Measurements from ENCODE around the gene SLX9.
A peak's percentile ranks its signal among the peaks of the same experiment; 100 is the strongest.
"Not testable (repeated sequence)": the region's sequence is repeated elsewhere in the genome, so short reads cannot be mapped to it uniquely, and the experiment has no call there.

Gene SLX9

GRCh38 chr21:44902268-44903049 lies 37.4 kb upstream of the SLX9 start:
- no peak for DNase-seq (ENCODE audit: low spot score)

DNA sequence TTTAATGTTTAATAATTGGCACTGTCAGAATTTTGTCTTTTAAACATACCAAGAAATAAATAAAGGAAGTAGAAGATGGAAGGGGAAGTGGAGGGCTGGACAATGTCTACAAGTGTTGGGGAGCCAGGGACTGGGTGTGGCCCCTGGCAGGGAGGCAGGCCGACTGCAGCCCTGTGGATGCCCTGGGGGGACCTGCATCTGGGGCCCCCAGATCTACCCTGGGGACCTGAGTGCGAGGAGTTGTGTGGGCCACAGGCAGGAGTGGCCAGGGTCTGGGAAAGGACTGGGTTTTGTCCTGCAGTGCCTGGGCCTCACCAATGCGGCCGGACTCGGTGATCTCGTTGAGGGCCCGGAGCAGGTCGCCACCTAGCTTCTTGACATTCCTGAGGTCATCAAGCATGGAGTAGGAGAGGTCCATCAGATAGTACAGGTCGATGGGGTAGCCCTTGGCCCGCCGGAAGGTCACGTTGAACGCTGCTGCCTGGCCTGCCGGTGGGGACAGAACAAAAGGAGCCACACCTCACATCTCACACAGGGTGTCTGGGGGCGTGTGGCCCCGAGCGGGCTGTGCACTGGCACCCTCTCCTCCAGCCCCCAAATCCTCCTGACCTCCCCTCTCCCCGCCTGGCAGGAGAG lies 36.7 kb upstream of the SLX9 start:
- DNase-seq (ENCODE audit: low spot score): no peak

DNA sequence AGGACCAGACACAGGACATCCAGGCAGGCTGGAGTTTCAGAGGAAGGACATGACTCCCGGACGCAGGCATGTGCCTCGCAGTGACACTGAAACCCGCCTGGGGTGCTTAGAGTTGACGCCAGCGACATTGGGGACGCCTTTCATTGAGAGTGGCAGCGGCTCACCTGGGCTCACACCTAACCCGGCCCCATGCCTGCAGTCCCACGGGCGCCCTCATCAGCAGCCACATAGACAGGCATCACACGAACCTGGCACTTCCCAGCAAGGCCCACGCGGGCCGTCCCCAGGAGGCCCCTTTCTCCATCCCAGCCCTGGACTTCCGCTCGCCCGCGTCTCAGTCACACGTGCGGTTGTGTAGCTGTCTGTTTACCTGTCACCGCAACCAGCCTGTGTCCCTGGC lies 36.1 kb upstream of the SLX9 start:
- no peak for DNase-seq (ENCODE audit: low spot score)

GRCh38 chr21:44904141-44904923 lies 35.5 kb upstream of the SLX9 start:
- no peak for DNase-seq (ENCODE audit: low spot score)

GRCh38 chr21:44905016-44905727 lies 34.7 kb upstream of the SLX9 start:
- DNase-seq (ENCODE audit: low spot score): no peak

GRCh38 chr21:44905728-44906090 lies 34.1 kb upstream of the SLX9 start:
- DNase-seq (ENCODE audit: low spot score): no peak

GRCh38 chr21:44907225-44907965 lies 32.4 kb upstream of the SLX9 start:
- DNase-seq (ENCODE audit: low spot score): no peak

GRCh38 chr21:44907966-44908895 lies 31.6 kb upstream of the SLX9 start:
- peak; percentile 61 for DNase-seq (ENCODE audit: low spot score)

GRCh38 chr21:44908908-44909307 lies 30.9 kb upstream of the SLX9 start:
- DNase-seq (ENCODE audit: low spot score): no peak

DNA sequence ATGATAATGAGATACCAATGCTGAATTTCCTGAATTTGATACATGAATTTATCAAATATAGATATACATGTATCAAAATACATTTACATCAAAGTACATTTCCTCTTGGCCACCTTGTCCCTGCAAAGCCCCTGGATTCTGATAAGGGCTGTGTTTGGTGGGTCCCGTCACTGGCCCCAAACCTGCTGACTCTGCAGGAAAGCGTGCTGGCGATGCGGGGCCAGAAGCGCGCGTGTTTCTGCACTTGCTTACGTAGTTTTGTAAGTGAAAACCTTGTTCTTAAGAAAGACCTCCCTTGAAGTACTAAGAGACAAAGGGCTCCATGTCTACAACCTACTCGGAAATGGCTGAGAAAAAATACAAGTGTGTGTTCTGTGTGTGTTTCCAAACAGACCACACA lies 30.1 kb upstream of the SLX9 start:
- DNase-seq (ENCODE audit: low spot score): no peak

DNA sequence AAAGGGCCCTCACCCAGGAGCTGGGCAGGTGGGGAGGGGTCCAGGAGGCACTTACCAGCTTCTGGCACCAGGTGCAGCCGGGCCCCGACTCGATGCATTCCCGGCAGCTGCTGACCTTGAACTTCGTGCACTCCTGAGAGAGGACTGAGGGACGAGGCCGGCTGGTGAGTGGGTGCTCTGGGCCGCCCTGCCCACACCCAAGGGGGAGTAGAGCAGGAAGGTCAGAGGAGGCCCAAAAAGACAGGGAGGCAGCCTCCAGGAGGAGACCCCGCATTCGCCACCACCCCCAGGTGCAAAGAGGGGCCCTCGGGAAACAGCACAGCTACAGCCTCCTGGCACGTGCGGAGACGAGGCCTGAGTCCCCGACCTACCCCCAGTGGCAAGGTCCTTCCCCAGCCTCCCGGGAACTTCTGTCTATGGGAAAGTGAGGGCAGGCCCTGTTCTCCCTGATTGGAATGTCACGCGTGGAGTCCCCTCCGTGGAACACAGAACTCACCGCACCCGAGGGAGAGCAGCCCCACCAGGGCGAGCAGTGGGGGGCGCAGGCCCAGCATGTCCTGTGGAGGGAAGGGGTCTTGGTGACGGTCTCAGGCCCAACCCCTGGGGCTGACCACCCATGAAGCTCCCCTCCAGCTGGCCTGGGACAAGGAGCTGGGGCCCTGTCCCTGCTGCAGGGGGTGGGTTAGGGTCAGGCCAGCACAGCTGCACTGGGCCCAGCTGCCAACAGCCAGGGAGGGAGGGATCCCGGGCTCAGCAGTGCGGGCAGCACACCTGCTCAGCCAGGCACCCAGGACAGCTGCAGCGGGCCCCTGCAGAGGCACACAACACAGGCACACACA lies 29.4 kb upstream of the SLX9 start:
- no peak for DNase-seq (ENCODE audit: low spot score)

- DNase-seq (ENCODE audit: low spot score): no peak
These were observed 28.8 kb upstream of the SLX9 start for GRCh38 chr21:44911068-44911383.

DNA sequence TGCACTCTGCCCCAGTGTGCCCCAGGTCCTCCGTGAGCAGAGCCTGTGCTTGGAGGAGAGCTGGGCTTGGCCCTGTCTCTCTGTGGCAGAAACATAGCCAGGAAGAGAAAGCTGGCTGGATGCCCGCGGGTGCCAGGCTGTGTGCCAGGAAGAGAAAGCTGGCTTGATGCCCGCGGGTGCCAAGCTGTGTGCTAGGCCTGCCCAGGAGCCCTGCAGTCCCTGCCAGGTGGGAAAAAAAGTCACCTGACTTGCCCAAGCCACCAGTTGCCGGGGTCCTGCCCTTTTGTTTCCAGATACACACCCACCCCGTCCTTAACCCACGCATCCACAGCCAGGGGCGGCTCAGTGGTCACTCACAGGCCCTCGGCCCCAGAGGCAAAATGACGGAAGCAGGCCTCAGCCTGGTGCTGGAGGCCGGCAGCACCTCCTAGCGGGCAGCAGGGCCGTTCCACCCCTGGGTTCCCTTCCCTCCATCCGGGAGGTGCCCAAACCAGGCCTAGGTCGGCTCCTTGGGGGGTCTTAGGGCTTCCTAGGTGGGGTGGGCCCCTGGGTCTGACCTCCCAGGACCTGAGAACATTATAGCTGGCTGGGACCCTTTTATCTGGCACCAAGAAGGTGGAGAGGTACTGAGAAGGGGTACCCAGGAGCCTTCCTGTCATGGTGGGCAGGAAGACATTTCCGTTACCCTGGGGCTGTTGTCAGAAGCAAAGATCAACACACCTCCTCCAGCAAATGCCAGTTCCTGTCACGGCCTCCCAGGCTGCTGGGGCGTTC lies 28.3 kb upstream of the SLX9 start:
- no peak for DNase-seq (ENCODE audit: low spot score)

DNA sequence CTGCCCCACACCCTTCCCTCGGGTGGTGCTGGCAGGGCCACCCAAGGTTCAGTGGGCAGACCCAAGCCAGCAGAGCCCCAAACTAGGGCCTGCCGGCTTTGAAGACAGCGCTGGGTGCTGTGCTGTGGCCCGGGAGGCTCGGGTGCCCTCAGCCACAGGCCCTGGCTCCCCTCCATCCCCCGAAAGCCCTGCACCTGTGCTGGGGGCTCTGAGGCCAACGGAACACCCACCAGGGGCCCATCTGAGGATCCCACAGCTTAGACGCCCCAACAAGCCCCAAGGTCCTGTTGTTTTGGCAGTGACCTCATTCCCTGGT lies 27.7 kb upstream of the SLX9 start:
- no peak for DNase-seq (ENCODE audit: low spot score)

DNA sequence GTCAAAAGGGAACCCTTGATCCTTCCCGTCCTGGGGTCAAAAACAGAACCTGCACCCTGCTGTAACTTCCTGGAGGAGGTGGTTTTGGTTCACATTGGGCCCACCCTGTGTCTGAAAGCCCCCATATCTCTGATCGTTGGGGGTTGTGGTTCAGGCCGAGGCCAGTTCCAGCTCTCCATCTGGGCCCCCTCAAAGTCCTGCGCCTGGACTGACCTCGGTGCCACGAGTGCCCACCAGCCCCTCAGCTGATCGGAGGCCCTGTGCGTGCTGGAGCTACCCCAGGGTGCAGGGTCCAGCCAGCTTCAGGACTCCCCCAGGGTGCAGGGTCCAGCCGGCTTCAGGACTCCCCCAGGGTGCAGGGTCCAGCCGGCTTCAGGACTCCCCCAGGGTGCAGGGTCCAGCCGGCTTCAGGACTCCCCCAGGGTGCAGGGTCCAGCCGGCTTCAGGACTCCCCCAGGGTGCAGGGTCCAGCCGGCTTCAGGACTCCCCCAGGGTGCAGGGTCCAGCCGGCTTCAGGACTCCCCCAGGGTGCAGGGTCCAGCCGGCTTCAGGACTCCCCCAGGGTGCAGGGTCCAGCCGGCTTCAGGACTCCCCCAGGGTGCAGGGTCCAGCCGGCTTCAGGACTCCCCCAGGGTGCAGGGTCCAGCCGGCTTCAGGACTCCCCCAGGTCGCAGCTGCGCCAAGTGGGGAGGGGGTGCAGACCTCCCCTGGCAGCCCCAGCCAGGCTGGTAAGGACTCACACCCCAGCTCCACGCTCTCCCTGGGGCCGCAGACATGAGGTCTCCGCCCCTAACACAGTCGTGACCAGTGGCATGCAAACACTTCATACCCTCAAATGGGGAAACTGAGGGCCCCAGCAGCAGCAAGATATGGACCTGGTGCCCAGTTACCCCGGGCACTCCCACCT lies 27.1 kb upstream of the SLX9 start:
- DNase-seq (ENCODE audit: low spot score): not testable (repeated sequence)

DNA sequence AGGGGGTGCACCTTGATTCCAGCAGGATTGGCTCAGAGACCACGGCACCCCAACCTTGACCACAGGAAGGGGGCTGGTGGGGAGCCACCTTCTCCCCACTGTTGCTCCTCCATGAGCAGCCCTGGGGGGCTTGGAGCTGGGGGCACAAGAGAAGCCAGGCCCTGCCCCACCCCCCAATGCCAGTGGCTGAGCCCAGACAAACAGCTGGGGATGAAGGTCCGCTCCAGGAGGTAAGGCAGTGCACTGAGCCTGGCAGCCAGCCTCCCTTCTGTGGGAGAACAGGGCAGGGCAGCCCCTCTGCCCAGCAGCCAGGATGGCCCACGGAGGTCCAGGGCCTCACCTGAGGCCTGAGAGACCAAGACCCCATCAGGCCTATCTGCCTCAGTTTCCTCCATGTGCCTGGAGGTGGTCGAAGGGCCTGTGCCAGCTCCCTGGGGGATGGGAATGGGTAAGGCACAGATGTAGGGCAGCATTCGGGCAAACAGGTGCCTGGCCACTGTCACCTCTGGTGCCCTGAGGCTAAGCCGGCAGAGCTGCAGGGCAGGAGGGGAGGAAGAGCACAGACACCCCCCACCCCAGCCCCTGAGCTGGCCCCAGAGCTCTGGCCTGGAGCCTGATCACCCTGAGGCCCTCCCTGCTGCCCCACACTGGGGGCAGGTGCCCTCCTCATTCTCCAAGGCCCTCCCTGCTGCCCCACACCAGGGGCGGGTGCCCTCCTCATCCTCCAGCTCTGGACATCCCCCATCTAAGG lies 26.2 kb upstream of the SLX9 start:
- no peak for DNase-seq (ENCODE audit: low spot score)

DNA sequence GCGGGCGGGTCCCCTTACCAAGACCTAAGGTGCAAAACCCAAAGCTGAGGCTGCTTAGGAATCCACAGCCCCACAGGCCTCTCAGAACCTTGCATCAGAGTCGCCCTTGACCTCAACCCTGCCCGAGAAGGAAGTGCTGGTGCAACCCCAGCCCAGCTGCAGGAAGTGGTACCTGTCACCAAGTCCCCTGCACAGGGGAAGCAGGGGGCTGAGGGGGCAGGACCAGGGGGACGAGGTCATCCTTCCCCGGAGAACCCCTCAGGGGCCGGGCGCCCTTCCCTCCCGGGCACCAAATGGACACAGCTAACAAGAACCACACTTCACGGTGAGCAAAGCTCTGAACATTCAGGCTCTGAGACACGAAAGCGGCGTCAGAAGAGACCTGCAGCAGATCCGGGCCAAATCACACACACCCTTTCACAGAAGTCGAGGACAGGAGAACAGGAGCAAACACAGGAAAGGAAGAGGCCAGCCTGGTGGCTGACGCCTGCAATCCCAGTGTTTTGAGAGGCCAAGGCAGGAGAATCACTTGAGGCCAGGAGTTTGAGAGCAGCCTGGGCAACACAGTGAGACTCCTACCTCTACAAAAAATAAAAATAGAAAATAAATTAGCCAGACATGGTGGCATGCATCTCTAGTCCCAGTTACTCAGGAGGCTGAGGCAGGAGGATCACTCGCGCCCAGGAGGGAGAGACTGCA lies 25.5 kb upstream of the SLX9 start:
- no peak for DNase-seq (ENCODE audit: low spot score)
